ENCODE data around the gene PLA2G4A. TPM values are rescaled to one million over a fixed set of nuclear protein-coding genes. Genes with fewer than 3 reads are reported as not detected.

The PLA2G4A gene
- total and polyA plus RNA-seq, 2 donors (not counting 1 experiment from before 2014, with no cell fraction given): 2.8 to 5.8 TPM

GRCh38 chr1:186994897-186995296 is 166.1 kb downstream of the PLA2G4A start:
- TF ChIP-seq CTCF (conservative IDR thresholded peaks at IDR 0.05 in 1 of 2, IDR thresholded peaks at IDR 0.05 in 1 of 2; ENCODE audit: low read depth in 1 of 2, low read length in 2 of 2) (no peak), EZH2 (IDR thresholded peaks at IDR 0.05; ENCODE audit: low read length, missing control alignments) (no peak)
- no peaks in the 10 kb centered on the region for H3K9me3 ChIP-seq (ENCODE audit: control insufficient read depth, insufficient read depth, low read depth, low read length)
- no peak overlapping the region for H3K27ac ChIP-seq (ENCODE audit: insufficient read depth, low read length)
- H3K36me3 ChIP-seq (ENCODE audit: control insufficient read depth, insufficient read depth, low read length): no peaks in the 10 kb centered on the region
- no peak overlapping the region for H2AFZ ChIP-seq (ENCODE audit: low read length)
- no peak overlapping the region for H3K9ac ChIP-seq (ENCODE audit: insufficient read depth, low read length)
- no peaks in the 10 kb centered on the region for H3K27me3 ChIP-seq (ENCODE audit: control insufficient read depth, insufficient read depth, low read length)
- no peaks in the 10 kb centered on the region for H3K79me2 ChIP-seq (ENCODE audit: control insufficient read depth, insufficient read depth, low read length)
- H3K4me2 ChIP-seq (ENCODE audit: extremely low read depth, insufficient read depth, low read length): no peak overlapping the region
- H3K4me1 ChIP-seq (ENCODE audit: control insufficient read depth, extremely low read depth, insufficient read depth, low read length): no peaks in the 10 kb centered on the region
- no peaks in the 10 kb centered on the region for H4K20me1 ChIP-seq (ENCODE audit: control insufficient read depth, extremely low read depth, insufficient read depth, low read length)
- no peak for DNase-seq (ENCODE audit: low read depth in 2 of 2)
- no peak overlapping the region for H3K4me3 ChIP-seq (replicated peaks in 1 of 4; ENCODE audit: control extremely low read depth in 1 of 4, insufficient read depth in 1 of 4, low read depth in 3 of 4, low read length in 4 of 4)

GRCh38 chr1:186996816-186997215 is 168.1 kb downstream of the PLA2G4A start:
- TF ChIP-seq EZH2 (IDR thresholded peaks at IDR 0.05; ENCODE audit: low read length, missing control alignments) (no peak), CTCF (conservative IDR thresholded peaks at IDR 0.05 in 1 of 2, IDR thresholded peaks at IDR 0.05 in 1 of 2; ENCODE audit: low read depth in 1 of 2, low read length in 2 of 2) (no peak)
- no peaks in the 10 kb centered on the region for H3K27me3 ChIP-seq (ENCODE audit: control insufficient read depth, insufficient read depth, low read length)
- H3K9me3 ChIP-seq (ENCODE audit: control insufficient read depth, insufficient read depth, low read depth, low read length): no peaks in the 10 kb centered on the region
- H4K20me1 ChIP-seq (ENCODE audit: control insufficient read depth, extremely low read depth, insufficient read depth, low read length): no peaks in the 10 kb centered on the region
- H3K4me3 ChIP-seq (replicated peaks in 1 of 4; ENCODE audit: control extremely low read depth in 1 of 4, insufficient read depth in 1 of 4, low read depth in 3 of 4, low read length in 4 of 4): no peak overlapping the region
- no peak overlapping the region for H3K4me2 ChIP-seq (ENCODE audit: extremely low read depth, insufficient read depth, low read length)
- H3K9ac ChIP-seq (ENCODE audit: insufficient read depth, low read length): no peak overlapping the region
- H3K27ac ChIP-seq (ENCODE audit: insufficient read depth, low read length): no peak overlapping the region
- H3K4me1 ChIP-seq (ENCODE audit: control insufficient read depth, extremely low read depth, insufficient read depth, low read length): peaks cover under 1% of the 10 kb centered on the region
- DNase-seq (ENCODE audit: low read depth in 2 of 2): no peak
- H3K79me2 ChIP-seq (ENCODE audit: control insufficient read depth, insufficient read depth, low read length): no peaks in the 10 kb centered on the region
- H3K36me3 ChIP-seq (ENCODE audit: control insufficient read depth, insufficient read depth, low read length): no peaks in the 10 kb centered on the region
- no peak overlapping the region for H2AFZ ChIP-seq (ENCODE audit: low read length)

GRCh38 chr1:186997877-186998276 is 169.1 kb downstream of the PLA2G4A start:
- Histone ChIP-seq H3K27me3 (ENCODE audit: control insufficient read depth, insufficient read depth, low read length) (no peaks in the 10 kb centered on the region), H2AFZ (ENCODE audit: low read length) (no peak overlapping the region)
- TF ChIP-seq EZH2 (IDR thresholded peaks at IDR 0.05; ENCODE audit: low read length, missing control alignments): no peak
- no peak for TF ChIP-seq CTCF (conservative IDR thresholded peaks at IDR 0.05 in 1 of 2, IDR thresholded peaks at IDR 0.05 in 1 of 2; ENCODE audit: low read depth in 1 of 2, low read length in 2 of 2)

More at GRCh38 chr1:186997877-186998276, 169.1 kb downstream of the PLA2G4A start:
- Histone ChIP-seq H3K4me2 (ENCODE audit: extremely low read depth, insufficient read depth, low read length) (no peak overlapping the region), H3K27ac (ENCODE audit: insufficient read depth, low read length) (no peak overlapping the region), H3K9ac (ENCODE audit: insufficient read depth, low read length) (no peak overlapping the region), H3K79me2 (ENCODE audit: control insufficient read depth, insufficient read depth, low read length) (no peaks in the 10 kb centered on the region), H3K36me3 (ENCODE audit: control insufficient read depth, insufficient read depth, low read length) (no peaks in the 10 kb centered on the region), H3K9me3 (ENCODE audit: control insufficient read depth, insufficient read depth, low read depth, low read length) (no peaks in the 10 kb centered on the region), H3K4me1 (ENCODE audit: control insufficient read depth, extremely low read depth, insufficient read depth, low read length) (peaks cover 4% of the 10 kb centered on the region), H3K4me3 (replicated peaks in 1 of 4; ENCODE audit: control extremely low read depth in 1 of 4, insufficient read depth in 1 of 4, low read depth in 3 of 4, low read length in 4 of 4) (no peak overlapping the region), H4K20me1 (ENCODE audit: control insufficient read depth, extremely low read depth, insufficient read depth, low read length) (no peaks in the 10 kb centered on the region)
- no peak for DNase-seq (ENCODE audit: low read depth in 2 of 2)

Measured in fibroblast of lung (primary cell).